HG02973 (cell line): ENCODE results near the gene CXCL17.

Experiments
- ATAC-seq: cut with Tn5 transposase; IDR thresholded peaks from one replicate; pipeline ENCODE4 v1.9.1; 2021; ENCODE audit warnings: moderate library complexity; ENCODE audit not compliant: unreplicated experiment

The CXCL17 gene

GRCh38 chr19:42424712-42425131 lies 18.0 kb downstream of the CXCL17 start:
- no peak for ATAC-seq

DNA sequence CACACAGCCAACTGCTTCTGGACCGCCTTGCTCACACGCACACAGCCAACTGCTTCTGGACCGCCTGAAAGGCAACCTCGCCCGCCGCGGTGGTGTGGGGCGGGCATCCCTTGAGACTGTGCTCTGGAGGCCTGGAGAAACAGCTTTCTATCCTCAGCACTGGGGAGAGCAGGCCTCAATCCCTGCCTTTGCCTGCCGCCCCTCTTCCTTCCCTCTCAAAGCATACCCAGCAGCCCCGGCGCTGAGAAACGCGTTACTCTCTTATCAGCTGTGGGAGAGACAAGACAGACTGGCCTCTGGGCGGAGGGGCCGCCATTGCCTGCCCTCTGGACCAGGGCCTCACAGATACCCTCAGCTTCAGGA lies 18.4 kb downstream of the CXCL17 start:
- ATAC-seq, result no peak

GRCh38 chr19:42423462-42424344 lies 19.0 kb downstream of the CXCL17 start:
- ATAC-seq, result peak; percentile 78

DNA sequence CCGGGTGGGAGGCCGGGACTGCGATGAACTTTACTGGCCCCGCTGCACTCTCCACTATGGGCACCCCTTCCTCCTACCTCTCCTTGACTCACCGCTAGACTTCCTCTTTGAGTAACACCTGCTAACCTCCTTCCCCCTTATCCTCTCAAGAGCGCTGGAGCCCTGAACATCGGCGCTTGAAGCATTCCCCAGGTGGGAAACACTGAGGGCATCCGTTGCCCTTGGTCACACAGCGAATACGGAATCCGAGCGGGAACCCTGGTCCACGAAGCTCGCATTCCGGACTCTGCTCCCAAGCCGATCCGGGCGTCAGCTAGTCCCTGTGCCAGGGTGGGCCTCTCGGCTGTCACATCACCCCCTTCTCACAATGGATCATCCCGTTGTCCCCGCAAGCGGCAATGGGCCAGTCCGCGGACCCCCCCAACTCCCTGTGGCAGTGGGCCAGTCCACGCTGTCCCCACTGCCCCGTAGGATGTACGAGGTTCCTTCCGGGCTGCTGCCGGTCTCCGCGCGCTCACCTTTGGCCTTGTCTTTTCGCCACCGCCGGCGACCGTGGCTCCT lies 19.8 kb downstream of the CXCL17 start:
- ATAC-seq, result peak; percentile 26

DNA sequence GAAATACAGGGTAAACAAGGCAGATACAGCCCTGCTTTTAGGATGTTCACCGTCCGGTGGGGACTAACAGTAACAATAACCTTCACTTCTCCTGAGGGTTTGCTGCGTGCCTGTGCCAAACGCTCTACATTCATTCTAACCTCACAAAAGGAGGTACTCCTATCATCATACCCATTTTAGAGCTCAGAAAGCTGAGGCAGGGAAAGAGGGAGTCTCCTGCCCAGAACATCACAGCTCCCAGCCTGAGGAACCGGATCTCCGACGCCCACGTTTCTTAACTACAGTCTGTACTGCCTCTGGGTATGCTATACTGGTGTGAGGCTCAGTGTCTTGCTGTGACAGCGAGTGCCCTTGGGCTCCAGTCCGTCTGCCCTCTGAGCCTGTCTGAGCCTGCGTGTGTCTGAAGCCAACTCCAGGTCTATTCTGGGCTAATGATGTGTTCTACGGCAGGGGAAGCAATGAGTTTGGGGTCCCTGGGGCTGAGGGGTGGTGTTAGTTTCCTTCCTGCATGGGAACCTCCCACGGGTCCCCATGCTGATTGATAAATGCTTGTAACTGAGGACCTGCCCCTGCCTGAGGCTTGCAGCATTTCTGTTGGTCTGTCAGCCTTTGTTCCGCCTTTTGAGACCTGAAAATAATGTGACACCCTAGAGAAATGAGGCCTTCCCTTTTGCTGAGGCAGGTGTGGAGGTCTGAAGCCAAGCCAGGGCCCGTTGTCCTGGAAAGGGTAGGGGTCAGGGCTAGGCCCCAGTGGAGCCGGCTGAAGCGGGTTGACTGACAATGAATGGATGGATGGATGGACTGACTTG lies 20.4 kb downstream of the CXCL17 start:
- no peak for ATAC-seq

GRCh38 chr19:42421591-42422031 lies 21.1 kb downstream of the CXCL17 start:
- no peak for ATAC-seq

DNA sequence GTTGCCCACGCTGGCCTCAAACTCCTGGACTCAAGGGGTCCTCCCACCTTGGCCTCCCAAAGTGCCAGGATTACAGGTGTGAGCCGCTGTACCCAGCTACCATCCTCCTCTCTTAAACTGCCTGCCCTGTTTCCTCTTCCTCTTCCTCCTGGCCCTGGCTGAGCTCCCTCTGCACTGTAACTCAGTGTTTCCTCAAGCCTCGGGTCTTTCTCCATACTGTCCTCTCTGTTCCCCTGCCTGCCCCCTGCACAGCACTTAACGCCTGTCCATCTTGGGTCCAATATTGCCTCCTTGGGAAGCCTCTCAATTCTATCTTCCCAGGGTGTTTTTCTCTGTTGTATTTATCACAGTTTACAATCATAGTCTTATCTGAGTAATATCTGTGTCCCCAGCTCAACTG lies 21.6 kb downstream of the CXCL17 start:
- ATAC-seq, result no peak

DNA sequence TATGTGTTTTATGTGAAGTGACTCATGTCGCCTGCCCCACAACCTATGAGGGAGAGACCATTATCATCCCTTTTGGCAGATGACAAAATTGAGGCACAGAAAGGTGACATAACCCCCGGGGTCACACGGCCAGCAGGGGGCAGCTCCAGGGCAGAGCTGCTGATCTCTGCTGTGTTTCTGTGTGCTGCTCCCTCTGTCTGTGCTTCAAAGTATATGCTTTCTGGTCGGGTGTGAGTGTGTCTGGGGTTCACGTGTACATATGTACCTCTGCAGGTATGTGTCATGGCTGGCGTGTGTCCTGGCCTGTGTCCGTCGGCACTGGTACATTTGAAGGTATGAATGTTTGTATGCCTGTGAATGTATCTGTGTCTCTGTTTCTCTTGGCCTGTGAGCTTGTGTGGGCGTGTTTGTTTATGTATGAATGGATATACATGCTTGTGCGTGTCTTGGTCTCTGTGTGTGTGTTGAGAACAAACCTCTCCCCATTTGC lies 22.6 kb downstream of the CXCL17 start:
- ATAC-seq, result no peak

- ATAC-seq, result no peak
These were observed 23.4 kb downstream of the CXCL17 start for GRCh38 chr19:42419309-42419708.

GRCh38 chr19:42412661-42413076 lies 30.1 kb downstream of the CXCL17 start:
- ATAC-seq, result no peak

- ATAC-seq, result no peak
These were observed 30.5 kb downstream of the CXCL17 start for GRCh38 chr19:42412227-42412626.

DNA sequence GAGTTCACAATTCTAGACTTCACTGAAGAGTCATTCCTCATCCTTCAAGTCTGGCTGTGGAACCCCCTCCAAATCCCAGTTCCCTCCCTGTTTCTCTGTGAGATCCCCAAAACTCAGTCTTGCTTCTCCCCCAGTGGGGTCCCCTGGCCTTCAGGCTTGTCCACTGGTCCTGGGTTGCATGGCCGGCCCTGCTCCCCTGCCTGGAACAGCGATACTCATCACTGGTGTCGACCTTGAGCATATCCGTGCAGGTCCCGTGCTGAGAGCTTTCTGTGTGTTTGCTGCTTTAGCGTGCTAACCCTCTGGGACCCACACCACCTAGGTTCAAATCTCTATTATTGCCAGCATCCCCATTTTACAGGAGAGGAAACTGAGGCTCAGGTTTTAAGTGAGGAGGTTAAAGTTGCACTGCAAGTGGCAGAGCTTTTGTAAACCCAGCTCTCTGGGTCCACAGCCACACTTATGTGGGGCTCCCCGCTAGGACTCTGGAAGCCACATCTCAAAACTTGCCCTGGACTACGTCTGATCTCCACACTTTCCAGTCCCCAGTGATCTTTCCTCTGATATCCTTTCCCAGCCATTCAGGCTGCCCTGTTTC lies 31.1 kb downstream of the CXCL17 start:
- no peak for ATAC-seq

DNA sequence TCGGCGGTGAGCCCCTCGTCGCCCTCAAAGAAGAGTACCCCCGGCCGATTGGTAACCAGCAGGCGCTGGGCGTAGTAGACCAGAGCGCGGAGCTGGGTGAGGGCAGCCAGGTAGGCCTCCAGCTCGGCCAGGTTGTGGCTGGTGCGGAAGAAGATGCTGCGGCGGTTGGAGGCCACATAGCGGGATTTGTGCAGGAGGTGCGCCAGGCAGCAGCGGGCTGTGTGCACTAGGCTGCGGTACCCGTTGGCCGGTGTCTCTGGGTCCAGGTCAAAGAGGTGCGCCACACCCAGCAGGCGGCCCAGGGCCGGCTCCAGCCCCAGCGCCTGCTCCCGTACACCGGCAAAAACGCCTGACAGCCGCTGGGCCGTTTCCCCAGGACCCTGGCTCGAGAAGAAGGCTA lies 32.4 kb downstream of the CXCL17 start:
- ATAC-seq, result no peak

- no peak for ATAC-seq
These were observed 33.3 kb downstream of the CXCL17 start for GRCh38 chr19:42409477-42409876.

DNA sequence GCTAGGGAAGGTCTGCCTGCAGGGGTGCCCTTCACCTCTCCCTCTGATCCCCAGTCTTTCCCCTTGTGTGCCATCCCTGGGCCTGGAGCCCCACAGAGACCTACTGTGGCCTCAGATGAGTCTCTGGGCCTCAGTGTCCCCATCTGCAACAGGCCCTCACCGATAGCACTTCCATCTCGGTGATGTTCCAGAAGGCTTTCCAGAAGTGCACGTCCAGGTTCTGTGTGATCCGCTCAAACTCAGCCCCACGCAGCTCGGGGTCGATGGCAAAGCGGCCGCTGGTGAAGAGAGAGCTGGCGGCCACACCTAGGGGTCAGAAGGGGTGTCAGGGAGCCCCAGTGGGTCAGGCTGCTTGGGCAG lies 35.0 kb downstream of the CXCL17 start:
- ATAC-seq, result no peak

GRCh38 chr19:42407085-42407815 lies 35.5 kb downstream of the CXCL17 start:
- ATAC-seq, result no peak

- ATAC-seq, result no peak
These were observed 36.6 kb downstream of the CXCL17 start for GRCh38 chr19:42406111-42406510.

- no peak for ATAC-seq
These were observed 39.2 kb downstream of the CXCL17 start for GRCh38 chr19:42403586-42403985.

- ATAC-seq, result no peak
These were observed 40.2 kb downstream of the CXCL17 start for GRCh38 chr19:42402376-42403116.
